CD14-positive monocyte (primary cell): Measurements from ENCODE around the gene RAMP1. TPM values are rescaled to one million over a fixed set of nuclear protein-coding genes. Genes with fewer than 3 reads are reported as not detected.

Source experiments
- DNase-seq, 3 donors: peaks; one replicate each; pipeline ENCODE4 v3.0.0-alpha.2; 2011 to 2022
- H2AFZ ChIP-seq: 2 replicates; pipeline ENCODE4 v1.6.0; 2012; ENCODE audit warnings: mild to moderate bottlenecking, low read depth, low read length, inconsistent platforms; ENCODE audit not compliant: insufficient read depth, poor library complexity, severe bottlenecking
- H3K27ac ChIP-seq, 2 donors: 1 replicate in 1 of 2; 2 replicates in 1 of 2; pipeline ENCODE4 v1.5.1; 2012 to 2013; ENCODE audit warnings: low read length in 2 of 2, control low read depth in 1 of 2, inconsistent platforms in 1 of 2, low read depth in 1 of 2, mild to moderate bottlenecking in 1 of 2
- H3K27me3 ChIP-seq, 2 donors: one replicate each; pipeline versions ENCODE4 v1.6.0 to v1.6.1; 2011 to 2013; ENCODE audit warnings: low read length in 2 of 2; ENCODE audit not compliant: control insufficient read depth in 2 of 2, insufficient read depth in 2 of 2
- H3K36me3 ChIP-seq, 2 donors: replicated peaks in 1 of 2; 1 replicate in 1 of 2; 2 replicates in 1 of 2; pipeline versions ENCODE4 v1.5.1 to v1.6.1; 2012 to 2013; ENCODE audit warnings: low read length in 2 of 2, control low read depth in 1 of 2, inconsistent platforms in 1 of 2, mild to moderate bottlenecking in 1 of 2; ENCODE audit not compliant: insufficient read depth in 2 of 2, control insufficient read depth in 1 of 2
- H3K4me1 ChIP-seq, 2 donors: 1 replicate in 1 of 2; 2 replicates in 1 of 2; pipeline versions ENCODE4 v1.5.1 to v1.6.1; 2012 to 2013; ENCODE audit warnings: low read length in 2 of 2, control low read depth in 1 of 2, inconsistent platforms in 1 of 2, mild to moderate bottlenecking in 1 of 2, moderate library complexity in 1 of 2; ENCODE audit not compliant: insufficient read depth in 2 of 2, control insufficient read depth in 1 of 2
- H3K4me2 ChIP-seq: replicated peaks from 2 replicates; pipeline ENCODE3; 2012; ENCODE audit warnings: low read length, moderate library complexity, mild to moderate bottlenecking; ENCODE audit not compliant: poor library complexity, severe bottlenecking; ENCODE audit errors: extremely low read depth
- H3K4me3 ChIP-seq, 3 experiments: fragments of 200-600 bp in 1 of 3; sonication (generic) in 1 of 3; replicated peaks in 1 of 3; 1 replicate in 2 of 3; 2 replicates in 1 of 3; pipeline ENCODE4 v1.5.1; 2011 to 2013; ENCODE audit warnings: low read length in 3 of 3, mild to moderate bottlenecking in 3 of 3, control low read depth in 2 of 3, low read depth in 2 of 3, inconsistent platforms in 1 of 3, moderate library complexity in 1 of 3
- H3K79me2 ChIP-seq: 2 replicates; pipeline ENCODE4 v1.6.0; 2012; ENCODE audit warnings: mild to moderate bottlenecking, control low read depth, inconsistent platforms, low read length, moderate library complexity; ENCODE audit not compliant: insufficient read depth
- H3K9ac ChIP-seq: 2 replicates; pipeline ENCODE4 v1.6.0; 2017; ENCODE audit warnings: low read length, mild to moderate bottlenecking; ENCODE audit not compliant: insufficient read depth, poor library complexity, severe bottlenecking
- H3K9me3 ChIP-seq, 2 donors: replicated peaks in 1 of 2; 1 replicate in 1 of 2; 2 replicates in 1 of 2; pipeline versions ENCODE4 v1.5.1 to v1.6.1; 2012 to 2013; ENCODE audit warnings: low read length in 2 of 2, control low read depth in 1 of 2; ENCODE audit not compliant: control insufficient read depth in 1 of 2, insufficient read depth in 1 of 2
- H4K20me1 ChIP-seq: 2 replicates; pipeline ENCODE4 v1.6.0; 2012; ENCODE audit warnings: mild to moderate bottlenecking, low read length, control low read depth, moderate library complexity; ENCODE audit not compliant: insufficient read depth
- H3K27ac Mint-ChIP-seq, 7 donors: one replicate each; pipeline ENCODE4 v1.8.0; 2020; ENCODE audit warnings: mild to moderate bottlenecking in 7 of 7, mixed read lengths in 7 of 7, moderate library complexity in 6 of 7, inconsistent platforms in 2 of 7
- H3K27me3 Mint-ChIP-seq, 3 donors: one replicate each; pipeline ENCODE4 v1.8.0; 2021 to 2022; ENCODE audit warnings: low read depth in 3 of 3, mild to moderate bottlenecking in 3 of 3, mixed read lengths in 3 of 3, moderate library complexity in 3 of 3, inconsistent platforms in 1 of 3
- H3K36me3 Mint-ChIP-seq, 2 donors: one replicate each; pipeline ENCODE4 v1.8.0; 2020; ENCODE audit warnings: mixed read lengths in 2 of 2, inconsistent platforms in 1 of 2, mild to moderate bottlenecking in 1 of 2
- H3K4me1 Mint-ChIP-seq: one replicate; pipeline ENCODE4 v1.8.0; 2020; ENCODE audit warnings: mild to moderate bottlenecking, mixed read lengths
- H3K4me3 Mint-ChIP-seq, 2 donors: one replicate each; pipeline ENCODE4 v1.8.0; 2020; ENCODE audit warnings: mild to moderate bottlenecking in 2 of 2, mixed read lengths in 2 of 2, moderate library complexity in 1 of 2
- H3K9me3 Mint-ChIP-seq, 7 donors: one replicate each; pipeline ENCODE4 v1.8.0; 2020 to 2022; ENCODE audit warnings: mixed read lengths in 7 of 7, mild to moderate bottlenecking in 6 of 7, moderate library complexity in 6 of 7, inconsistent platforms in 2 of 7
- WGBS: methylation state at CpG from one replicate; pipeline ENCODE4 v1.1.5; 2013; ENCODE audit warnings: missing lambda C conversion rate; ENCODE audit not compliant: insufficient coverage; 5-methylcytosine and 5-hydroxymethylcytosine counted together
- intact Hi-C, 2 donors: fragments of 100-400 bp; cut with micrococcal nuclease; formaldehyde crosslinking; loops; one replicate each; pipeline versions ENCODE4 v1.15.0 to v1.15.1; 2023
- polyA plus RNA-seq, 3 donors: library from polyadenylated mRNA; depleted of rRNA in 1 of 3; unstranded in 2 of 3; stranded (reverse) in 1 of 3; fragments of 300-500 nt in 2 of 3; fragments of >200 nt in 1 of 3; fragmentation: Illumina TruSeq in 2 of 3; gene quantifications; 1 replicate in 2 of 3; 2 replicates in 1 of 3; pipeline ENCODE4 v1.2.3, GENCODE V29; 2012 to 2021
- TF ChIP-seq, protein P1 (sequence below): fragments of 200-600 bp; IDR thresholded peaks from one replicate; pipeline ENCODE4 v1.8.0; 2022; ENCODE audit warnings: antibody characterized with exemption, mild to moderate bottlenecking

Gene RAMP1
- polyA plus RNA-seq, 3 donors, result not detected

DNA sequence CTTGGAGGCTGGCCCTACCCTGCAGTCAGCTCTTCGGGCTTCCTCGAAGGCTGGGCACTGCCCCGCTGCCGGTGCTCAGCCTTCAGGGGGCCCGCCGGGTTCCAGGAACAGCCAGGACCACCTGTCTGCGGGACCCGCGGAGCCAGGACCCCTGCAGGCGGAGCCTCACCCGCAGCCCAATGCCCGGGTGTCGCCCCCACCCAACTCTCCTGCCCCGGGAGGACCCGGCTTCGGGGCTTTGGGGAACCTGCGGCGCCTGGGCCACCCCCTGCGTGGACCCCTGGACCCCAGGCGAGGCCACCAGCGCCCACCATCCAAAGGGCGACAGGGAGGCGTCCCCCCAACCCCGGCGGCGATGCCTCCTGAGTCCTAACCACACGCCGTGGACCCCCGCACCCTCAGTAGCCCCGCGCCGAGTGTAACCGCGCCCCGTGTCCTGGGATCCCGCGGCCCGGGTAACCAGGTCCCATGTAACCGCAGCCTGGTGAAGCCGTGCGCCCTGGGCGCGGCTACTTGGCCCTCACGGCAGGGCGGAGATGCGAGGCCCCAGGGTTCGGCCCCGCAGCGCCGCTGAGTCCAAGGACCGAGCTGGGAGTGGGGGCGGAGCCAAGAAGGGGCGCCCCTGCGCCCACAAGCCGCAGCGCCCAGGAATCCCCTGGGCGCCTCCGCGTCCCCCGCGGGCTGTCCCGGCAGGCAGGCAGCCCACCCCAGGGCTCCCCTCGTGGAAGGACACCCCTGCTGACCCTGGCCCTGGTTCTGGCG, 96.4 kb downstream of the RAMP1 start:
- no peaks in the 10 kb centered on the region for H3K4me1 ChIP-seq
- H3K27ac ChIP-seq, result no peak overlapping the region
- no peak overlapping the region for H3K9ac ChIP-seq
- H4K20me1 ChIP-seq, result no peaks in the 10 kb centered on the region
- Mint-ChIP-seq H3K27me3 (peaks cover 24 to 44% (median 30%) of the 10 kb centered on the region in 3 donors), H3K27ac (no peak overlapping the region), H3K4me3 (peak overlapping the region in 1 of 2 donors; percentile 76), H3K4me1 (peaks cover 5% of the 10 kb centered on the region), H3K36me3 (no peaks in the 10 kb centered on the region), H3K9me3 (peaks cover 0 to 12% (median 4%) of the 10 kb centered on the region in 7 donors)
- peaks cover 0 to 1% of the 10 kb centered on the region in 2 donors for H3K9me3 ChIP-seq
- H3K27me3 ChIP-seq, result peaks cover 17 to 28% of the 10 kb centered on the region in 2 donors
- H3K36me3 ChIP-seq, result no peaks in the 10 kb centered on the region
- no peak for DNase-seq
- intact Hi-C loops, result no loop called here
- no peaks in the 10 kb centered on the region for H3K79me2 ChIP-seq
- no peak overlapping the region for H3K4me2 ChIP-seq
- 22% methylated on average over 62 of the region's 64 CpGs for WGBS
- no peak overlapping the region for H3K4me3 ChIP-seq
- no peak overlapping the region for H2AFZ ChIP-seq
- TF ChIP-seq, protein P1, sequence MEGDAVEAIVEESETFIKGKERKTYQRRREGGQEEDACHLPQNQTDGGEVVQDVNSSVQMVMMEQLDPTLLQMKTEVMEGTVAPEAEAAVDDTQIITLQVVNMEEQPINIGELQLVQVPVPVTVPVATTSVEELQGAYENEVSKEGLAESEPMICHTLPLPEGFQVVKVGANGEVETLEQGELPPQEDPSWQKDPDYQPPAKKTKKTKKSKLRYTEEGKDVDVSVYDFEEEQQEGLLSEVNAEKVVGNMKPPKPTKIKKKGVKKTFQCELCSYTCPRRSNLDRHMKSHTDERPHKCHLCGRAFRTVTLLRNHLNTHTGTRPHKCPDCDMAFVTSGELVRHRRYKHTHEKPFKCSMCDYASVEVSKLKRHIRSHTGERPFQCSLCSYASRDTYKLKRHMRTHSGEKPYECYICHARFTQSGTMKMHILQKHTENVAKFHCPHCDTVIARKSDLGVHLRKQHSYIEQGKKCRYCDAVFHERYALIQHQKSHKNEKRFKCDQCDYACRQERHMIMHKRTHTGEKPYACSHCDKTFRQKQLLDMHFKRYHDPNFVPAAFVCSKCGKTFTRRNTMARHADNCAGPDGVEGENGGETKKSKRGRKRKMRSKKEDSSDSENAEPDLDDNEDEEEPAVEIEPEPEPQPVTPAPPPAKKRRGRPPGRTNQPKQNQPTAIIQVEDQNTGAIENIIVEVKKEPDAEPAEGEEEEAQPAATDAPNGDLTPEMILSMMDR, result no peak

- Mint-ChIP-seq H3K27me3 (peaks cover 24 to 41% (median 30%) of the 10 kb centered on the region in 3 donors), H3K9me3 (peaks cover 4 to 17% (median 8%) of the 10 kb centered on the region in 7 donors), H3K4me1 (peaks cover 5% of the 10 kb centered on the region), H3K4me3 (no peak overlapping the region), H3K27ac (no peak overlapping the region), H3K36me3 (no peaks in the 10 kb centered on the region)
- Histone ChIP-seq H3K79me2 (no peaks in the 10 kb centered on the region), H3K4me1 (no peaks in the 10 kb centered on the region), H3K27me3 (peaks cover 17 to 28% of the 10 kb centered on the region in 2 donors), H3K4me2 (no peak overlapping the region), H3K27ac (no peak overlapping the region), H3K9ac (no peak overlapping the region), H3K36me3 (no peaks in the 10 kb centered on the region), H3K9me3 (peaks cover 0 to 7% of the 10 kb centered on the region in 2 donors), H3K4me3 (no peak overlapping the region), H4K20me1 (no peaks in the 10 kb centered on the region), H2AFZ (no peak overlapping the region)
- intact Hi-C loops, result no loop called here
- TF ChIP-seq, protein P1, result no peak
- DNase-seq, result no peak
- WGBS, result 0% methylated on average over 6 of the region's 23 CpGs
Measured at GRCh38 chr2:237956402-237956736, 96.9 kb downstream of the RAMP1 start.
